Measurements from ENCODE around the gene KCND2.

Gene KCND2

DNA sequence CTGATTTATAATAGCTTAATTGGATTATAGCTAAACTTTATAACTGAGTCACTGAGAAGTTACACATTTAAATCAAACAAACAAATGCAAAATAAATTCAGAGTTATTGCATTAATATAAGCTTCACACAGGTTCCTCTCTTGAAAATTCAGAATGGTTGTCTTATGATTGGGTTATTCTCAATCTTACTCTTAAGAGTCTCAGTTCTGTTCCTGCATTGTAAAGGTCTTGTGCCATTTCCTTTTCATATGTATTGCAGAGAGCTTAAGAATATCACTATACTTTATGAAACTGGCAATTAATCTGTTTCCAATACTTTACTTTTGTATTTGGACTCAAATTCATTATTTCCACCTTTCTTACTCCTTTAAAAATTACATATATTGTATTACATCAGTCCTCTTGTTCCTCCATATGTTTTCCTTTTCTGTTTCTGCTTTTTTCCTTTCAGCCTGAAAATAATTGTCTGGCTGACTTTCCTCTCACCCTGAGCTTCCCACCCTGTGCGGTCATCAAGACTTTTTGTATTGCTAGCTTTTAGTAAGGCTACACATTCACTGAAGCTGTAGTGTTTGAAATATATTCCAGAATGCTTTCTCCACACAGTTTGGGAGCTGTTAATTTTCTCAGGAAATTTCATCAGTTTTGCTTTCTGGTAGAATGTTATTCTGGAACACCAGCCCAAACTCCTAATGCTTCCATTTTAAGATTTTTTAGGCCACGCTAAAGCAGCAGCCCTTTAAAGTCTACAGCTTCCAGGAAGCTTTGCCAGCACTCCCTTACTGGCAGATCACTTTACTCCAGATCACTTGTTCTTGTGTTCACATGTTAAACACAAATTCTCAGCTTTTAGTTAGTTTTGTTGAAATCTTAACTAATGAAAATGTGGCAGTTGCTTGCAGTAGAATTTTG, 139.4 kb downstream of the KCND2 start:
- H2AFZ ChIP-seq (ENCODE audit: low read length) = no peak overlapping the region
- no peaks in the 10 kb centered on the region for H3F3A ChIP-seq (ENCODE audit: insufficient read depth, low read length)
- H3K27me3 ChIP-seq (ENCODE audit: insufficient read depth, low read length) = no peaks in the 10 kb centered on the region
- no peak overlapping the region for H3K4me2 ChIP-seq (ENCODE audit: low read length)
- TF ChIP-seq, protein P1, sequence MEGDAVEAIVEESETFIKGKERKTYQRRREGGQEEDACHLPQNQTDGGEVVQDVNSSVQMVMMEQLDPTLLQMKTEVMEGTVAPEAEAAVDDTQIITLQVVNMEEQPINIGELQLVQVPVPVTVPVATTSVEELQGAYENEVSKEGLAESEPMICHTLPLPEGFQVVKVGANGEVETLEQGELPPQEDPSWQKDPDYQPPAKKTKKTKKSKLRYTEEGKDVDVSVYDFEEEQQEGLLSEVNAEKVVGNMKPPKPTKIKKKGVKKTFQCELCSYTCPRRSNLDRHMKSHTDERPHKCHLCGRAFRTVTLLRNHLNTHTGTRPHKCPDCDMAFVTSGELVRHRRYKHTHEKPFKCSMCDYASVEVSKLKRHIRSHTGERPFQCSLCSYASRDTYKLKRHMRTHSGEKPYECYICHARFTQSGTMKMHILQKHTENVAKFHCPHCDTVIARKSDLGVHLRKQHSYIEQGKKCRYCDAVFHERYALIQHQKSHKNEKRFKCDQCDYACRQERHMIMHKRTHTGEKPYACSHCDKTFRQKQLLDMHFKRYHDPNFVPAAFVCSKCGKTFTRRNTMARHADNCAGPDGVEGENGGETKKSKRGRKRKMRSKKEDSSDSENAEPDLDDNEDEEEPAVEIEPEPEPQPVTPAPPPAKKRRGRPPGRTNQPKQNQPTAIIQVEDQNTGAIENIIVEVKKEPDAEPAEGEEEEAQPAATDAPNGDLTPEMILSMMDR (IDR thresholded peaks at IDR 0.05; ENCODE audit: low read length) = no peak
- no peak for TF ChIP-seq EZH2 (IDR thresholded peaks at IDR 0.05; ENCODE audit: borderline replicate concordance, low read length)
- H4K20me1 ChIP-seq (ENCODE audit: insufficient read depth, low read length) = no peaks in the 10 kb centered on the region
- H3K4me1 ChIP-seq (ENCODE audit: insufficient read depth, low read length, severe bottlenecking) = no peaks in the 10 kb centered on the region
- H3K9me2 ChIP-seq (ENCODE audit: low read depth, low read length) = no peaks in the 10 kb centered on the region
- H3K4me3 ChIP-seq (ENCODE audit: low read depth, low read length, poor library complexity, severe bottlenecking) = no peak overlapping the region
- H3K79me2 ChIP-seq (ENCODE audit: insufficient read depth, low read length) = no peaks in the 10 kb centered on the region
- H3K27ac ChIP-seq (ENCODE audit: low read depth, low read length, poor library complexity, severe bottlenecking) = no peak overlapping the region
- H3K9ac ChIP-seq (ENCODE audit: low read length) = no peak overlapping the region
- H3K36me3 ChIP-seq (ENCODE audit: insufficient read depth, low read length) = no peaks in the 10 kb centered on the region
- H3K9me3 ChIP-seq (ENCODE audit: low read length) = no peaks in the 10 kb centered on the region

DNA sequence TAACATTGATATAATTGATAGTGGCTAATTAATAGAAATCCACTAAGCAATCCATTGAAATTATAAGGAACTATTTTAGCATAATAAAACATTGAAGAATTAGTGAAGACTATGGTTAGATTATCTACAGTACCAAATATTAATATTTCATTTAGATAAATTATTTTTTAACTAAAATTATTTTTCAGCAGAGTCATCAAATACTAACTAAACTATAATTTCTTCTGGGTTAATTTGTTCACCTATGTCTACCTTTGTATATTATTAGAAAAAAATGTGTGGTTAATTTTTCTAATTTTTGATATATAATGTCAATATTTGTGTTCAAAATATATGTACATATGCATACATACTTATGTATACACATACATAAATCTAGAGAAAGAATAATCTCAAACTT, 140.2 kb downstream of the KCND2 start:
- H3K27ac ChIP-seq (ENCODE audit: low read depth, low read length, poor library complexity, severe bottlenecking) = no peak overlapping the region
- H3K9me3 ChIP-seq (ENCODE audit: low read length) = no peaks in the 10 kb centered on the region
- no peak overlapping the region for H3K4me2 ChIP-seq (ENCODE audit: low read length)
- no peaks in the 10 kb centered on the region for H3K27me3 ChIP-seq (ENCODE audit: insufficient read depth, low read length)
- no peaks in the 10 kb centered on the region for H3K79me2 ChIP-seq (ENCODE audit: insufficient read depth, low read length)
- H4K20me1 ChIP-seq (ENCODE audit: insufficient read depth, low read length) = no peaks in the 10 kb centered on the region
- H3K36me3 ChIP-seq (ENCODE audit: insufficient read depth, low read length) = no peaks in the 10 kb centered on the region
- H3K9me2 ChIP-seq (ENCODE audit: low read depth, low read length) = no peaks in the 10 kb centered on the region
- H2AFZ ChIP-seq (ENCODE audit: low read length) = no peak overlapping the region
- H3K4me3 ChIP-seq (ENCODE audit: low read depth, low read length, poor library complexity, severe bottlenecking) = no peak overlapping the region
- H3K9ac ChIP-seq (ENCODE audit: low read length) = no peak overlapping the region
- no peaks in the 10 kb centered on the region for H3F3A ChIP-seq (ENCODE audit: insufficient read depth, low read length)
- H3K4me1 ChIP-seq (ENCODE audit: insufficient read depth, low read length, severe bottlenecking) = no peaks in the 10 kb centered on the region
- TF ChIP-seq, protein P1 (IDR thresholded peaks at IDR 0.05; ENCODE audit: low read length) = no peak
- TF ChIP-seq EZH2 (IDR thresholded peaks at IDR 0.05; ENCODE audit: borderline replicate concordance, low read length) = no peak

GRCh38 chr7:120417244-120417979, 144.4 kb downstream of the KCND2 start:
- Histone ChIP-seq H2AFZ (ENCODE audit: low read length) (no peak overlapping the region), H3K4me3 (ENCODE audit: low read depth, low read length, poor library complexity, severe bottlenecking) (no peak overlapping the region), H3F3A (ENCODE audit: insufficient read depth, low read length) (no peaks in the 10 kb centered on the region), H3K9ac (ENCODE audit: low read length) (no peak overlapping the region), H3K79me2 (ENCODE audit: insufficient read depth, low read length) (no peaks in the 10 kb centered on the region), H3K9me2 (ENCODE audit: low read depth, low read length) (no peaks in the 10 kb centered on the region), H3K27ac (ENCODE audit: low read depth, low read length, poor library complexity, severe bottlenecking) (no peak overlapping the region), H3K27me3 (ENCODE audit: insufficient read depth, low read length) (no peaks in the 10 kb centered on the region), H4K20me1 (ENCODE audit: insufficient read depth, low read length) (no peaks in the 10 kb centered on the region), H3K4me2 (ENCODE audit: low read length) (no peak overlapping the region), H3K36me3 (ENCODE audit: insufficient read depth, low read length) (no peaks in the 10 kb centered on the region), H3K4me1 (ENCODE audit: insufficient read depth, low read length, severe bottlenecking) (no peaks in the 10 kb centered on the region), H3K9me3 (ENCODE audit: low read length) (no peaks in the 10 kb centered on the region)
- no peak for TF ChIP-seq EZH2 (IDR thresholded peaks at IDR 0.05; ENCODE audit: borderline replicate concordance, low read length)
- TF ChIP-seq, protein P1 (IDR thresholded peaks at IDR 0.05; ENCODE audit: low read length) = no peak
